ENCODE results near the gene GPBP1L1. TPM values are rescaled to one million over a fixed set of nuclear protein-coding genes. Genes with fewer than 3 reads are reported as not detected.

GPBP1L1 gene
- total and polyA plus RNA-seq, 7 donors = 77.5 to 142 (median 109) TPM

GRCh38 chr1:45674478-45674877 lies 11.9 kb downstream of the GPBP1L1 start:
- Histone ChIP-seq H3K27me3 (no peaks in the 10 kb centered on the region), H3K4me3 (no peak overlapping the region), H3K36me3 (no peaks in the 10 kb centered on the region), H3K9me3 (no peaks in the 10 kb centered on the region), H3K4me1 (peaks cover 0 to 91% (median 43%) of the 10 kb centered on the region in 4 donors), H3K27ac (no peak overlapping the region)
- DNase-seq = no peak
- TF ChIP-seq POLR2A (IDR thresholded peaks at IDR 0.05) (no peak), EP300 (IDR thresholded peaks at IDR 0.05) (no peak), CTCF (IDR thresholded peaks at IDR 0.05) (no peak), POLR2AphosphoS5 (IDR thresholded peaks at IDR 0.05) (no peak)
- intact Hi-C loops (cut with DNase I) = no loop called here
- WGBS, 2 donors = 25 to 74% methylated on average over 5 of the region's 5 CpGs

DNA sequence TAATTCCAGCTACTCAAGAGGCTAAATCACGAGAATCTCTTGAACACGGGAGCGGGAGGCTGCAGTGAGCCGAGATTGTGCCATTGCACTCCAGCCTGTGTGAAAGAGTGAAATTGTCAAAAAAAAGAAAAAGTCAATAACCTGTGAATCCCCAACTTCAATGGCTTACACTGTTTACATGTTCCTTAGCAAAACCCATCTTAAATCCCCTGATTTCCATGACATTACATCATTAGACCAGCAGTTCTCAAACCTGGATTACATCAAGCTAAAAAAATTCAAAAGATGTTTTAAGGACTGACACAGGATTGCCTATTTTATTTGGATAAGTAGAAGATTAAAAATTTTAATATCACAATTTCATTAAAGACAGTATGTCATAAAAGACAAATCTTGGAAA lies 12.4 kb downstream of the GPBP1L1 start:
- no peaks in the 10 kb centered on the region for H3K9me3 ChIP-seq
- DNase-seq = no peak
- H3K27me3 ChIP-seq = no peaks in the 10 kb centered on the region
- H3K4me3 ChIP-seq = no peak overlapping the region
- no peaks in the 10 kb centered on the region for H3K36me3 ChIP-seq
- whole genome bisulfite sequencing, 2 donors = 92 to 97% methylated on average over 4 of the region's 4 CpGs
- intact Hi-C loops (cut with DNase I) = no loop called here
- TF ChIP-seq POLR2AphosphoS5 (IDR thresholded peaks at IDR 0.05) = no peak
- no peak for TF ChIP-seq EP300 (IDR thresholded peaks at IDR 0.05)
- TF ChIP-seq CTCF (IDR thresholded peaks at IDR 0.05) = no peak
- no peak for TF ChIP-seq POLR2A (IDR thresholded peaks at IDR 0.05)
- no peak overlapping the region for H3K27ac ChIP-seq
- H3K4me1 ChIP-seq = peaks cover 0 to 91% (median 43%) of the 10 kb centered on the region in 4 donors

- H3K27me3 ChIP-seq = no peaks in the 10 kb centered on the region
- H3K36me3 ChIP-seq = no peaks in the 10 kb centered on the region
- peaks cover 0 to 72% (median 39%) of the 10 kb centered on the region in 4 donors for H3K4me1 ChIP-seq
- H3K27ac ChIP-seq = no peak overlapping the region
- no peaks in the 10 kb centered on the region for H3K9me3 ChIP-seq
- WGBS, 2 donors = 67 to 76% methylated on average over 6 of the region's 6 CpGs
- H3K4me3 ChIP-seq = no peak overlapping the region
- intact Hi-C loops (cut with DNase I) = loop anchor here (10.0 kb wide), 1 partner anchor 65 kb away; no protein-coding TSS in a partner anchor
- no peak for DNase-seq
- TF ChIP-seq CTCF (IDR thresholded peaks at IDR 0.05) = no peak
Measured at GRCh38 chr1:45669859-45670655, 16.3 kb downstream of the GPBP1L1 start.

DNA sequence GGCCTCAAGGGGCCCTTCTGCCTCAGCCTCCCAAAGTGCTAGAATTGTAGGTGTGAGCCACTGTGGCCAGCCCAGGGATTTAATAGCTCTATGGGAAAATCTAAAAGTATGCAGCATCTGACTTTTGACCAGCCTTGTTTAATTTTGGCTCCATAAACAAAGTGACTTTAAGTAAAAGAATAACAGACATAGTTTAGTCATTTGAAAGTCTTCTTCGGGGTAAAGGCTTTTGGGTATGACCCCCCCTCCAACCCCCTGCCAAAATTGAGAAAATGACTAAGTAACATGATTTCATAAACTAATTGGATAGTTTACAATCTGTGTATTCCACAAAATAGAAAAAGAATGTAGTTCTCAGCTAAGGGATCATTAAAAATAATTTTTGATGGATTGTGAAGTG lies 17.0 kb downstream of the GPBP1L1 start:
- peaks cover 0 to 67% (median 36%) of the 10 kb centered on the region in 4 donors for H3K4me1 ChIP-seq
- no peak overlapping the region for H3K4me3 ChIP-seq
- intact Hi-C loops (cut with DNase I) = loop anchor here (10.0 kb wide), 1 partner anchor 65 kb away; no protein-coding TSS in a partner anchor
- H3K9me3 ChIP-seq = no peaks in the 10 kb centered on the region
- no peak for DNase-seq
- WGBS, 2 donors = 12 to 48% methylated on average over 1 of the region's 1 CpG
- no peaks in the 10 kb centered on the region for H3K36me3 ChIP-seq
- TF ChIP-seq EP300 (IDR thresholded peaks at IDR 0.05) (no peak), CTCF (IDR thresholded peaks at IDR 0.05) (no peak), POLR2A (IDR thresholded peaks at IDR 0.05) (no peak)
- no peaks in the 10 kb centered on the region for H3K27me3 ChIP-seq
- H3K27ac ChIP-seq = no peak overlapping the region
